DMS53 treated with DMSO at 0.1 percent for 48 hours (cell line): ENCODE measurements around the gene PTPRM.
A peak's percentile ranks its signal among the peaks of the same experiment; 100 is the strongest.

Experiments
- DNase-seq: peaks from one replicate; lab custom pipeline; 2025; ENCODE audit not compliant: unreplicated experiment; lab: John Stamatoyannopoulos, UW

The PTPRM gene

GRCh38 chr18:8081872-8082553 lies 514.9 kb downstream of the PTPRM start:
- DNase-seq, result peak; percentile 94

- DNase-seq, result no peak
Measured at GRCh38 chr18:8084160-8084559, 517.0 kb downstream of the PTPRM start.

GRCh38 chr18:8088626-8089025 lies 521.5 kb downstream of the PTPRM start:
- no peak for DNase-seq

GRCh38 chr18:8091035-8091434 lies 523.9 kb downstream of the PTPRM start:
- DNase-seq, result no peak

- DNase-seq, result no peak
Measured at GRCh38 chr18:8095947-8096570, 528.9 kb downstream of the PTPRM start.

GRCh38 chr18:8097399-8097798 lies 530.3 kb downstream of the PTPRM start:
- no peak for DNase-seq

GRCh38 chr18:8097927-8098326 lies 530.8 kb downstream of the PTPRM start:
- DNase-seq, result no peak

- DNase-seq, result no peak
Measured at GRCh38 chr18:8106603-8107002, 539.5 kb downstream of the PTPRM start.

GRCh38 chr18:8107426-8107825 lies 540.3 kb downstream of the PTPRM start:
- no peak for DNase-seq

GRCh38 chr18:8114480-8114879 lies 547.4 kb downstream of the PTPRM start:
- DNase-seq, result no peak

GRCh38 chr18:8116341-8117005 lies 549.4 kb downstream of the PTPRM start:
- DNase-seq, result no peak

GRCh38 chr18:8117006-8117371 lies 549.9 kb downstream of the PTPRM start:
- DNase-seq, result no peak

GRCh38 chr18:8121101-8121500 lies 554.0 kb downstream of the PTPRM start:
- no peak for DNase-seq

GRCh38 chr18:8121942-8122480 lies 554.9 kb downstream of the PTPRM start:
- DNase-seq, result no peak

GRCh38 chr18:8124232-8125146 lies 557.4 kb downstream of the PTPRM start:
- DNase-seq, result no peak

GRCh38 chr18:8130096-8130495 lies 563.0 kb downstream of the PTPRM start:
- DNase-seq, result no peak

GRCh38 chr18:8133032-8133431 lies 565.9 kb downstream of the PTPRM start:
- no peak for DNase-seq

- DNase-seq, result no peak
Measured at GRCh38 chr18:8133888-8134287, 566.8 kb downstream of the PTPRM start.

GRCh38 chr18:8139127-8139527 lies 572.0 kb downstream of the PTPRM start:
- no peak for DNase-seq

GRCh38 chr18:8139891-8140406 lies 572.8 kb downstream of the PTPRM start:
- no peak for DNase-seq
